Smooth muscle cell (in vitro differentiated cells): ENCODE results near the gene CDRT15. TPM values are rescaled to one million over a fixed set of nuclear protein-coding genes. Genes with fewer than 3 reads are reported as not detected.

Experiments used
- DNase-seq: peaks from one replicate; lab custom pipeline; 2025; ENCODE audit not compliant: unreplicated experiment; lab: John Stamatoyannopoulos, UW
- H2AFZ ChIP-seq: fragments of 200-600 bp; sonication (generic); 2 replicates; pipeline ENCODE4 v1.6.0; 2016; ENCODE audit warnings: antibody characterized with exemption, low read depth, mild to moderate bottlenecking
- H3F3A ChIP-seq: fragments of 200-600 bp; sonication (generic); 2 replicates; pipeline ENCODE4 v1.6.0; 2017; ENCODE audit warnings: antibody characterized with exemption, low read depth
- H3K27ac ChIP-seq: fragments of 200-600 bp; sonication (generic); 2 replicates; pipeline ENCODE4 v1.5.1; 2016; ENCODE audit warnings: low read depth, mild to moderate bottlenecking
- H3K27me3 ChIP-seq: fragments of 200-600 bp; sonication (generic); 2 replicates; pipeline ENCODE4 v1.6.1; 2016; ENCODE audit warnings: low read depth, mild to moderate bottlenecking
- H3K36me3 ChIP-seq: fragments of 200-600 bp; sonication (generic); 2 replicates; pipeline ENCODE4 v1.5.1; 2016; ENCODE audit warnings: low read depth
- H3K4me1 ChIP-seq: fragments of 200-600 bp; sonication (generic); 2 replicates; pipeline ENCODE4 v1.5.1; 2016; ENCODE audit warnings: low read depth
- H3K4me2 ChIP-seq: fragments of 200-600 bp; sonication (generic); 2 replicates; pipeline ENCODE4 v1.6.0; 2016; ENCODE audit warnings: mild to moderate bottlenecking
- H3K4me3 ChIP-seq: fragments of 200-600 bp; sonication (generic); 2 replicates; pipeline ENCODE4 v1.5.1; 2016; ENCODE audit warnings: mild to moderate bottlenecking
- H3K79me2 ChIP-seq: fragments of 200-600 bp; sonication (generic); 2 replicates; pipeline ENCODE4 v1.6.0; 2016; ENCODE audit warnings: low read depth, mild to moderate bottlenecking
- H3K9ac ChIP-seq: fragments of 200-600 bp; sonication (generic); 2 replicates; pipeline ENCODE4 v1.6.0; 2016; ENCODE audit warnings: low read depth
- H3K9me3 ChIP-seq: fragments of 200-600 bp; sonication (generic); replicated peaks from 2 replicates; pipeline ENCODE4 v1.5.1; 2016; ENCODE audit warnings: low read depth
- H4K20me1 ChIP-seq: fragments of 200-600 bp; sonication (generic); 2 replicates; pipeline ENCODE4 v1.6.0; 2016; ENCODE audit warnings: low read depth
- WGBS: methylation state at CpG from one replicate; pipeline ENCODE4 v1.1.7; 2016; ENCODE audit warnings: low lambda C conversion rate; 5-methylcytosine and 5-hydroxymethylcytosine counted together
- polyA plus RNA-seq: library from polyadenylated mRNA; unstranded; fragments of >200 nt; fragmentation: Nextera tagmentation; extraction: Ambion mirVana; gene quantifications from 2 replicates; pipeline ENCODE4 v1.2.1, GENCODE V29; 2016
- total RNA-seq: library from RNA; depleted of rRNA; stranded (reverse); fragments of >200 nt; gene quantifications from 2 replicates; pipeline ENCODE4 v1.2.3, GENCODE V29; 2014
- TF ChIP-seq, protein P1 (sequence below): fragments of 200-600 bp; sonication (generic); IDR thresholded peaks from 2 replicates; pipeline ENCODE4 v1.5.1; 2017; ENCODE audit warnings: borderline replicate concordance, mild to moderate bottlenecking, antibody characterized with exemption; ENCODE audit not compliant: insufficient read depth, poor library complexity, severe bottlenecking

Gene CDRT15
- total and polyA plus RNA-seq, 2 experiments from 2014 or later = not detected

DNA sequence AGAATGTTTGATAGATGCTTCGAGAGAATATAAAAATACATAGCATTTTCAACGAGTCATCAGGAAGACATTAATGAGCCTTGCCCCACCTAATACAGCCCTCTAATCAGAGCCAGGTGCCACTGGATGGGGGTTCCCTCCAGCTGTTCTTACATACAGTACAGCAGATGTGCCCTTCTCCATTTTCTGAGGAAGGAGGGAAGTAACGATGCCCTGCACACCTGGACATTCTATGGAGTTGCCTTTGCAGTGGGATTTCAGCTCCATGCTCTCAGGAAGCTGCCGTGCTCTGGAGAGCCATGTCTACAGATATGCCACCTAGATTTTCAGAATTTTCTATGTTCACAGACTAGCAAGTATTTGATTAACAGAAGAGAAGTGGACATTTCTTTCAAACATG, 36.3 kb downstream of the CDRT15 start:
- H3K27ac ChIP-seq = no peak overlapping the region
- no peaks in the 10 kb centered on the region for H4K20me1 ChIP-seq
- H3F3A ChIP-seq = peaks cover 13% of the 10 kb centered on the region
- DNase-seq = no peak
- peak overlapping the region; percentile 40 for H3K4me2 ChIP-seq
- no peaks in the 10 kb centered on the region for H3K36me3 ChIP-seq
- peaks cover 6% of the 10 kb centered on the region for H3K4me1 ChIP-seq
- TF ChIP-seq, protein P1, sequence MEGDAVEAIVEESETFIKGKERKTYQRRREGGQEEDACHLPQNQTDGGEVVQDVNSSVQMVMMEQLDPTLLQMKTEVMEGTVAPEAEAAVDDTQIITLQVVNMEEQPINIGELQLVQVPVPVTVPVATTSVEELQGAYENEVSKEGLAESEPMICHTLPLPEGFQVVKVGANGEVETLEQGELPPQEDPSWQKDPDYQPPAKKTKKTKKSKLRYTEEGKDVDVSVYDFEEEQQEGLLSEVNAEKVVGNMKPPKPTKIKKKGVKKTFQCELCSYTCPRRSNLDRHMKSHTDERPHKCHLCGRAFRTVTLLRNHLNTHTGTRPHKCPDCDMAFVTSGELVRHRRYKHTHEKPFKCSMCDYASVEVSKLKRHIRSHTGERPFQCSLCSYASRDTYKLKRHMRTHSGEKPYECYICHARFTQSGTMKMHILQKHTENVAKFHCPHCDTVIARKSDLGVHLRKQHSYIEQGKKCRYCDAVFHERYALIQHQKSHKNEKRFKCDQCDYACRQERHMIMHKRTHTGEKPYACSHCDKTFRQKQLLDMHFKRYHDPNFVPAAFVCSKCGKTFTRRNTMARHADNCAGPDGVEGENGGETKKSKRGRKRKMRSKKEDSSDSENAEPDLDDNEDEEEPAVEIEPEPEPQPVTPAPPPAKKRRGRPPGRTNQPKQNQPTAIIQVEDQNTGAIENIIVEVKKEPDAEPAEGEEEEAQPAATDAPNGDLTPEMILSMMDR = no peak
- no peaks in the 10 kb centered on the region for H3K9me3 ChIP-seq
- WGBS = 95% methylated on average over 4 of the region's 4 CpGs
- no peaks in the 10 kb centered on the region for H3K79me2 ChIP-seq
- H2AFZ ChIP-seq = no peak overlapping the region
- no peak overlapping the region for H3K9ac ChIP-seq
- no peak overlapping the region for H3K4me3 ChIP-seq
- H3K27me3 ChIP-seq = no peaks in the 10 kb centered on the region

DNA sequence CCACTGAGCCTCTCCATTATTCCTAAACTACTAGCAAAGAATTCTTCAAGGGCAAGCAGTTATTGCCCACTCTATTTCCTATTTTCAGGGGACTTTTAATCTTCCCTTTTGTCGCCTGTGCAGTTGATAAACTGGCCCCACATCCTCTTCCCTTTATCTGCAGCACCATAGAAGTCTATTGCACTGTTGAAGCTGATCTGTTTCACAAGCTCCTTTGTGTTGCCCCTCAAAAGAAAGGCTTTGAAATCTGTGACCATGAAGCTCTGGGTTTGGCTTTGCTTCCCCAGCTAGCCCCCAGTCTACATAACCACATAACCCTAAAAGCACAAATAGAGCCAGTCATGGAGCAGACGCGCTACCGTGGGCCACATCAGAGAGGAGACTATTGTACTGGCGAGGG, 37.1 kb downstream of the CDRT15 start:
- no peak overlapping the region for H3K4me2 ChIP-seq
- H3K9me3 ChIP-seq = no peaks in the 10 kb centered on the region
- H3K9ac ChIP-seq = no peak overlapping the region
- H4K20me1 ChIP-seq = no peaks in the 10 kb centered on the region
- no peaks in the 10 kb centered on the region for H3K79me2 ChIP-seq
- H2AFZ ChIP-seq = no peak overlapping the region
- H3K4me3 ChIP-seq = no peak overlapping the region
- peaks cover 13% of the 10 kb centered on the region for H3F3A ChIP-seq
- H3K27ac ChIP-seq = no peak overlapping the region
- H3K36me3 ChIP-seq = no peaks in the 10 kb centered on the region
- WGBS = 88% methylated on average over 5 of the region's 5 CpGs
- peaks cover 6% of the 10 kb centered on the region for H3K4me1 ChIP-seq
- TF ChIP-seq, protein P1 = no peak
- no peaks in the 10 kb centered on the region for H3K27me3 ChIP-seq
- no peak for DNase-seq

DNA sequence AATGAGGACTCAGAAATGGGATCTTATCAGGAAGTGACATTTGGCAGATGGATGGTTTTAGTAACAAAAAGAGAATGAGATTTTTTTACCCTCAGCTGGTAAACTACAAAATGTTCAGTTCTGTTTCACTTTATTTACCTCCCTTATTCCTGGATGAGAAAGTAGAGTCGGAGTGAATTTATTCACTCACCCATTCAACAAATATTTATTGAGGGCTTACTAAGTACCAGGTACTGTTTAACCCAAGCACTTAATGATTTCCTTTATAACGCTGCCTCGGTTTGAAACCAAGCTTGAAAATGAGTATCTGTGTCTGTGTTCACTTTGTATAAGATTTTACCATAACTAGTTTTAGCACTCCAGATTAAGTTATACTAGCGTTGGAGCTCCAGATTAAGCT, 38.1 kb downstream of the CDRT15 start:
- no peak overlapping the region for H3K4me3 ChIP-seq
- H3K4me1 ChIP-seq = peaks cover 6% of the 10 kb centered on the region
- TF ChIP-seq, protein P1 = no peak
- peak overlapping the region; percentile 40 for H3K4me2 ChIP-seq
- H4K20me1 ChIP-seq = no peaks in the 10 kb centered on the region
- H3K9me3 ChIP-seq = no peaks in the 10 kb centered on the region
- 69% methylated on average over 4 of the region's 4 CpGs for WGBS
- peaks cover 13% of the 10 kb centered on the region for H3F3A ChIP-seq
- H3K36me3 ChIP-seq = no peaks in the 10 kb centered on the region
- DNase-seq = no peak
- no peak overlapping the region for H3K27ac ChIP-seq
- H3K79me2 ChIP-seq = no peaks in the 10 kb centered on the region
- no peaks in the 10 kb centered on the region for H3K27me3 ChIP-seq
- H3K9ac ChIP-seq = no peak overlapping the region
- H2AFZ ChIP-seq = no peak overlapping the region

DNA sequence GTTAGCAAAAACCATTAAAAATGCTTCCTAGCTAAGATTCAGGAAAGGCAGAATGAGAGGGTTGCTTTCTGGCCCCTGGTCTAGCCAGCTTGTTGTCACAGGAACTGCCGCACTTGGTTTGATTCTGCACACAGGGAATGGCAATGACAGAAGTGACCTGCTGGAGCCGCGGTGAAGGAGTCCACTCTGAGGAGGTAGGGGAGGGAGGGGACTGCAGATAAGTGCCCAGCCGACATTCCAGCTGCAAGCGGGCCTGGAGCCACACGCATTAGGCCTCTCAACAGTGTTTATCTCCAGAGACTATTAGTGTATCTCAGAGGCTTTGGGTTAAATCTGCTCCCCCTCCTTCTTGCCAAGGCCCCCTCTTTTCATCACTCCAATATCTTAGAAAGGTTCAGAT, 38.6 kb downstream of the CDRT15 start:
- H3K9ac ChIP-seq = no peak overlapping the region
- H3K4me2 ChIP-seq = peak overlapping the region; percentile 40
- H3K4me1 ChIP-seq = peaks cover 6% of the 10 kb centered on the region
- H3K4me3 ChIP-seq = no peak overlapping the region
- no peaks in the 10 kb centered on the region for H3K9me3 ChIP-seq
- no peak overlapping the region for H3K27ac ChIP-seq
- no peak overlapping the region for H2AFZ ChIP-seq
- no peak for DNase-seq
- H3K27me3 ChIP-seq = no peaks in the 10 kb centered on the region
- WGBS = 7% methylated on average over 6 of the region's 6 CpGs
- H3K79me2 ChIP-seq = no peaks in the 10 kb centered on the region
- peaks cover 13% of the 10 kb centered on the region for H3F3A ChIP-seq
- H4K20me1 ChIP-seq = no peaks in the 10 kb centered on the region
- H3K36me3 ChIP-seq = no peaks in the 10 kb centered on the region
- TF ChIP-seq, protein P1 = no peak
